H7 (cell line): ENCODE results near the gene C12orf57. TPM values are rescaled to one million over a fixed set of nuclear protein-coding genes. Genes with fewer than 3 reads are reported as not detected.

Experiments used
- DNase-seq: peaks from one replicate; pipeline ENCODE4 v3.0.0; 2012
- H3K27me3 ChIP-seq: 2 replicates; pipeline ENCODE4 v1.6.0; 2011; ENCODE audit warnings: mild to moderate bottlenecking, low read length; ENCODE audit not compliant: control insufficient read depth, insufficient read depth
- H3K36me3 ChIP-seq: replicated peaks from 2 replicates; pipeline ENCODE4 v1.5.1; 2011; ENCODE audit warnings: low read length; ENCODE audit not compliant: control insufficient read depth, insufficient read depth
- H3K4me3 ChIP-seq: 2 replicates; pipeline ENCODE4 v1.5.1; 2011; ENCODE audit warnings: low read depth, mild to moderate bottlenecking, control low read depth, low read length, moderate library complexity; ENCODE audit not compliant: insufficient read depth
- total RNA-seq: library from RNA; depleted of rRNA; stranded (reverse); fragments of >200 nt; shearing (Covaris generic); gene quantifications from 2 replicates; pipeline ENCODE4 v1.2.3, GENCODE V29; 2014

Gene C12orf57
- total RNA-seq, 1 experiment from 2014 or later, result 153 TPM

DNA sequence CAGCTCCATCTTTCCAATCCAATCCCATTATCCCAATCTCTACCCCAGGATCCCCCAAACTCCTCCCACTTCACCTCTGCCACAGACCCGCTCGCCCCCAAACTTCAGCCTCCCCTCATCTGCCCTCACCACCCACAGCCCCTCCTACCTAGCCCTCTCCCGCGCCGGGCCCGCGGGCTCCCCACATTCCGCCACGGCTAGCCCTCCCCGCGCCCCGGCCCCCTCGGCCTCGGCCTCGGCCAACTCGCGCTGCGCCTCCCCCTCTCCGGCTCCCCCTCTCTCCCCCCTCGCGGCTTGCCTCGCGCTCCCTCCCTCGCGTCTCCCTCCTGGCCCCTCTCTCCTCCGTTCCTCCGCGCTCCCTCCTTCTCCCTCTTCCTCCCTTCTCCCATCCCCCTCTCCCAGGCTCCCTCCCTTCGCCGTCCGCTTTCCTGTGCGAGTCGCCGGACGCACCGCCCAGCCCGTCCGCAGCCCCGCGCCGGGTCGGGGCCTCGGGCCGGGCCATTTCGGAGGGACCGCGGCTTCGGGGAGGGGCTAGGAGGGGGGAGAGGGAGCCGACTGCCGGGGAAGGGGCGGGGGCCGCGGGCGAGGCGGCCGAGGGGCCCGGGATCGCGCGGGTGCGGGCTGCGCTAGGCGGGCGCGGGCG is 16.3 kb upstream of the C12orf57 start, which contains the start of gene ATN1:
Gene ATN1, plus strand, starts transcription at position 581 of the 643 bp plus-strand sequence. CDS start 6,043 bp downstream, outside the sequence.
- Histone ChIP-seq H3K36me3 (peaks cover 5% of the 10 kb centered on the region), H3K27me3 (no peaks in the 10 kb centered on the region), H3K4me3 (peak within 1 kb of the TSS; percentile 78)
- peak; percentile 96 for DNase-seq

DNA sequence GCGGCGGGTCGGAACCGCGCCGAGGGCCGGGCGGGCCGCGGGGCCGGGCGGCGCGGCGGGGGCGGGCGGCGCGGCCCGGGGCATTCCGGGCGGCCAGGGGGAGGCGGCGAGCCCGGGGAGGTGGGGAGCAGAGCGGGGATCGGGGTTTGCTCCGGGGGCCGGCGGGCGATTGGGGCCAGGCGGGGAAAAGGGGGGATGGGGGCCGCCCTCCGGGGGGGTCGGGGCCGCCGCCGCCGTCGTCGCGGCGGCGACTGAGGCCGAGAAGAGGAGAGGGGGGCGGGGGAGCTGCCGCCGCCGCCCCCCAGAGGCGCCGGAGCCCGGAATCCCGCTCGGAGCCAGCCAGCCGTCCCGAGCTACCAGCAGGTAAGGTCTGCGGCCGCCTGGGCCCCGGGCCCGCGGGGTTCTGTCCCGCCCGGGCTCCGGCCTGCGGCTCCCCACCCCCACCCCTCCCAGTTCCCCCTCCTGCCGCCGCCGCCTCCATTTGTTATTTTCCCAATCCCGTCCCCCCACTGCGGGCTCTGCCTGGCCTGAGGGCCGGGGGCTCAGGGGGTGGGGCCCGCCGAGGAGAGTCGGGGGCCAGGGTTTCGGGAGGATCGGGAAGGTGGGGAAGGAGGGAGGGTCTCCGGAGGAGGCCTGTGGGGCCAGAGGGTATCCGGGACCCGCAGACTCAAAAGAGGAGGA is 15.7 kb upstream of the C12orf57 start:
- Histone ChIP-seq H3K36me3 (peaks cover 1% of the 10 kb centered on the region; the same call in 1 of the 2 replicates), H3K4me3 (peak overlapping the region; percentile 78), H3K27me3 (no peaks in the 10 kb centered on the region)
- DNase-seq, result peak; percentile 85

DNA sequence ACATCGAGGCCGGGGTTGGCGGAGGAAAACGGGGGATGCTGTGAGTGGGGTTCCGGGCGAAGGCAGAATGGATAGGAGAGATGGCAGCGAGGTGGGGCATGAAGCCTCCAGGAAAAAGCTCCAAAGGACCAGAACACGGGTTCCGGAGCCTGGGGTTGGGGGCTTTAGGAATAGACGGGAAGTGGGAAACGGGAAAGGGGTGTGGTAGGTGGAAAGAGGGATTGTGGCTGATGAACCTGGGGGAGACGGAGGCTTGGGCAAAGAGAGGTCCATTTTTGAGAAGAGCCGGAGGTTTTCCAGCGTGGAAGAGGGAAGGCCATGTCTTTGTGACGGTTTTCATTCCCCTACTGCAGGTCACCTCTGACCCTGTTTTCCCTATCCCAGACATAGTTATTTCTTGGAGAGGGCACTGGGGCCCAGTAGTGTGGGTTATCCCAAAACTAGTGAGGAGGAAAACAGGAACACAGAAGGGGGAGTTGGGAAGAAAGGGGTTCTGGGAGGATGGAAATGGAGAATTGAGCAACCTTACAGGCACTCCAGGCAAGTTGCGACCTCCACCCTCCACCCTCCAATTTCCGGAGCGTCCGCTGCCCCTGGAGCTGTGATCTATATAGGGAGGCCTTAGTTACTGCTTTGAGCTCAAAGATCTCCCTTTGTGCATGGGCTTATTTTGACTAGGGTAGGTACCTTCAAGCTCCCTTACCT is 15.0 kb upstream of the C12orf57 start:
- no peak for DNase-seq
- Histone ChIP-seq H3K36me3 (peaks cover 4% of the 10 kb centered on the region), H3K27me3 (no peaks in the 10 kb centered on the region), H3K4me3 (peak overlapping the region; percentile 78)

DNA sequence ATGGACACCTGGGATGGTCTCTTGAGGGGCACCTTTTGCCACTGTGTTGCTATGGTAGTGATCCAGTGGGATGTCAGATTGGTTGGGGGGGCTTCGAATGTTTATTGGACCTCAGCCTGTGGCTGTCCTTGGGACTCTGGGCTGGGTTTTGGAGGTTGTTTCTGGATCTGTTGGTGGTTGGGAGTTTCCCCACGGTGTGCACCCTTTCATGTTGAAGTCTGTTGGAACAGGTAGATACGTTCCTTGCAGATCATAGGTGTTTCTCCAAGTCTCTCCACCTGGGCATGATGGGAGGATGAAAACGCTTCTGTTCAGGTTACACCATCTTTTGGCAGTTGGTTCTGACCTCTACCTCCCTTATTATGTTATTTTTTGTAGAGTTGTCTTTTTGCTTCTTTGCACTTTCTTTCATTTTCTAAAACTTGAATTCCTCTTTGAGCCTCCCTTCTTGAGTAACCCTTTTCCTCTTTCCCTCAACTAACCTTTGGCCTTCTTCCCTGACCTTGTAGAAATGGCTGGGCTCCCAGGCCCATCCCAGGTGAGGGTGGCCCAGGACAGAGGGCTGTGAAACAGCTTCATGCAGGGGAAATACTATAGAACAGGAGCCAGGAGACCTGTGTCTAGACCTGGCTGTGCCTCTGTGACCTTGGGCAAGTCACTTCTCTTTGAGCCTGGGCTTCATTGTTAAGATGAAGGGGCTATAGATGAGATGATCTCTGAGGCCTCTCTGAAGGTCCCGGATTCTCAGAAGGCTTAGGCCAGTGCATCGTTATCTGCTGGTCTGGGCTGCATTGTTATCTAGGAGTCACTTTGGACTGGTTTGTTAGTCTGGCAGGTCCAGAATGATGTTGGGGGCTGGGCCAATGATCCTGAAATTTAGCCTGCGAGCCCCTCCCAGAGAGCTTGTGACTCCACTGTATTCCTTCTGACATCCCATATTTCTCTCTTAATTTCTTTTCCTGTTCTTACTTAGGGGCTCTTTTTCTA is 14.1 kb upstream of the C12orf57 start:
- Histone ChIP-seq H3K36me3 (peaks cover 9% of the 10 kb centered on the region), H3K27me3 (no peaks in the 10 kb centered on the region), H3K4me3 (peak overlapping the region; percentile 78)
- peak; percentile 27 for DNase-seq

DNA sequence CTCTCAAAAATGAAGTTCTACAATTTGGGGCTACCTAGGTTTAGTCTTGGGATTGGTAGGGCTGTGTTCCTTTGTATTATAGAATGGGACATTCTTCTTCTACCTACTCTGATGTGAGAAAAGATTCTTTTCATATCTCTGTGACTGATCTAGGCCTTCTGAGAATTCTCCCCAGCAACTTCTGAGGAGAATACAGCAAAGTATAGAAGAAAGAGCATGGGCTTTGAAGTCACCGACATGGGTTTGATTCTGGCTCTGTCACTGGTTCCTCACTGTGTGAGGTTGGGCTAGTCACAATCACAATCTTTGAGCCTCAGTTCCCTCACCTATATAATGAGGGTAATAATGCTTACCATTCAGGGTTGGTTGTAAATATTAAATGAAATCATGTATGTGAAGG is 11.1 kb upstream of the C12orf57 start:
- Histone ChIP-seq H3K4me3 (no peak overlapping the region), H3K36me3 (peaks cover 13% of the 10 kb centered on the region), H3K27me3 (no peaks in the 10 kb centered on the region)
- no peak for DNase-seq

DNA sequence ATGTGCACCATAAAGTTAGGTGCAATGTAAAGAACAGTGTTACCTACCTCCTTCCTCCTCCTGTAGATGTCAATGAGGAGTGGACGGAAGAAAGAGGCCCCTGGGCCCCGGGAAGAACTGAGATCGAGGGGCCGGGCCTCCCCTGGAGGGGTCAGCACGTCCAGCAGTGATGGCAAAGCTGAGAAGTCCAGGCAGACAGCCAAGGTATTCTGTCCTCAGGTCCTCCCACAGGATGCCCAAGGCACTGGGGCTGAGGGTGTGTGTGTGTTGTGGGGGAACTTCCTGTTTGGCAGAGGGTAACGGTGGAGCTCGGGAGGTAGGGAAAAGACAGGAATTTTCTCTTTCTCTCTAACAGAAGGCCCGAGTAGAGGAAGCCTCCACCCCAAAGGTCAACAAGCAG is 9.7 kb upstream of the C12orf57 start:
- peaks cover 14% of the 10 kb centered on the region for H3K36me3 ChIP-seq
- DNase-seq, result no peak
- no peaks in the 10 kb centered on the region for H3K27me3 ChIP-seq
- H3K4me3 ChIP-seq, result no peak overlapping the region

DNA sequence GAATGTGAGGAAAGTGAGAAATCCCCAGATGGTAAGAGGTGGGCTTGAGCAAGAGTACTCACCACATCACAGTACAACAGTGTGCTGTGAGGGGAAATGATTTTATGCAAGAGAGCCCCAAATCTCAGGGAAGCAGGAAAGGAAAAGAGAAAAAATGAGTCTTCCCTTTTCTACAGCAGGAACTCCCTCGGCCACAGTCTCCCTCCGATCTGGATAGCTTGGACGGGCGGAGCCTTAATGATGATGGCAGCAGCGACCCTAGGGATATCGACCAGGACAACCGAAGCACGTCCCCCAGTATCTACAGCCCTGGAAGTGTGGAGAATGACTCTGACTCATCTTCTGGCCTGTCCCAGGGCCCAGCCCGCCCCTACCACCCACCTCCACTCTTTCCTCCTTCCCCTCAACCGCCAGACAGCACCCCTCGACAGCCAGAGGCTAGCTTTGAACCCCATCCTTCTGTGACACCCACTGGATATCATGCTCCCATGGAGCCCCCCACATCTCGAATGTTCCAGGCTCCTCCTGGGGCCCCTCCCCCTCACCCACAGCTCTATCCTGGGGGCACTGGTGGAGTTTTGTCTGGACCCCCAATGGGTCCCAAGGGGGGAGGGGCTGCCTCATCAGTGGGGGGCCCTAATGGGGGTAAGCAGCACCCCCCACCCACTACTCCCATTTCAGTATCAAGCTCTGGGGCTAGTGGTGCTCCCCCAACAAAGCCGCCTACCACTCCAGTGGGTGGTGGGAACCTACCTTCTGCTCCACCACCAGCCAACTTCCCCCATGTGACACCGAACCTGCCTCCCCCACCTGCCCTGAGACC is 8.2 kb upstream of the C12orf57 start:
- DNase-seq, result no peak
- H3K36me3 ChIP-seq, result peaks cover 15% of the 10 kb centered on the region

DNA sequence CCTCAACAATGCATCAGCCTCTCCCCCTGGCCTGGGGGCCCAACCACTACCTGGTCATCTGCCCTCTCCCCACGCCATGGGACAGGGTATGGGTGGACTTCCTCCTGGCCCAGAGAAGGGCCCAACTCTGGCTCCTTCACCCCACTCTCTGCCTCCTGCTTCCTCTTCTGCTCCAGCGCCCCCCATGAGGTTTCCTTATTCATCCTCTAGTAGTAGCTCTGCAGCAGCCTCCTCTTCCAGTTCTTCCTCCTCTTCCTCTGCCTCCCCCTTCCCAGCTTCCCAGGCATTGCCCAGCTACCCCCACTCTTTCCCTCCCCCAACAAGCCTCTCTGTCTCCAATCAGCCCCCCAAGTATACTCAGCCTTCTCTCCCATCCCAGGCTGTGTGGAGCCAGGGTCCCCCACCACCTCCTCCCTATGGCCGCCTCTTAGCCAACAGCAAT is 7.6 kb upstream of the C12orf57 start:
- H3K4me3 ChIP-seq, result no peak overlapping the region
- H3K27me3 ChIP-seq, result no peaks in the 10 kb centered on the region
- DNase-seq, result no peak
- peaks cover 19% of the 10 kb centered on the region for H3K36me3 ChIP-seq

More for the DNA sequence above, 8.2 kb upstream of the C12orf57 start:
- H3K4me3 ChIP-seq, result no peak overlapping the region
- H3K27me3 ChIP-seq, result no peaks in the 10 kb centered on the region

DNA sequence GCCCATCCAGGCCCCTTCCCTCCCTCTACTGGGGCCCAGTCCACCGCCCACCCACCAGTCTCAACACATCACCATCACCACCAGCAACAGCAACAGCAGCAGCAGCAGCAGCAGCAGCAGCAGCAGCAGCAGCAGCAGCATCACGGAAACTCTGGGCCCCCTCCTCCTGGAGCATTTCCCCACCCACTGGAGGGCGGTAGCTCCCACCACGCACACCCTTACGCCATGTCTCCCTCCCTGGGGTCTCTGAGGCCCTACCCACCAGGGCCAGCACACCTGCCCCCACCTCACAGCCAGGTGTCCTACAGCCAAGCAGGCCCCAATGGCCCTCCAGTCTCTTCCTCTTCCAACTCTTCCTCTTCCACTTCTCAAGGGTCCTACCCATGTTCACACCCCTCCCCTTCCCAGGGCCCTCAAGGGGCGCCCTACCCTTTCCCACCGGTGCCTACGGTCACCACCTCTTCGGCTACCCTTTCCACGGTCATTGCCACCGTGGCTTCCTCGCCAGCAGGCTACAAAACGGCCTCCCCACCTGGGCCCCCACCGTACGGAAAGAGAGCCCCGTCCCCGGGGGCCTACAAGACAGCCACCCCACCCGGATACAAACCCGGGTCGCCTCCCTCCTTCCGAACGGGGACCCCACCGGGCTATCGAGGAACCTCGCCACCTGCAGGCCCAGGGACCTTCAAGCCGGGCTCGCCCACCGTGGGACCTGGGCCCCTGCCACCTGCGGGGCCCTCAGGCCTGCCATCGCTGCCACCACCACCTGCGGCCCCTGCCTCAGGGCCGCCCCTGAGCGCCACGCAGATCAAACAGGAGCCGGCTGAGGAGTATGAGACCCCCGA is 7.0 kb upstream of the C12orf57 start:
- peaks cover 21% of the 10 kb centered on the region for H3K36me3 ChIP-seq
- H3K4me3 ChIP-seq, result peak overlapping the region; percentile 79
- DNase-seq, result peak; percentile 87
- no peaks in the 10 kb centered on the region for H3K27me3 ChIP-seq

DNA sequence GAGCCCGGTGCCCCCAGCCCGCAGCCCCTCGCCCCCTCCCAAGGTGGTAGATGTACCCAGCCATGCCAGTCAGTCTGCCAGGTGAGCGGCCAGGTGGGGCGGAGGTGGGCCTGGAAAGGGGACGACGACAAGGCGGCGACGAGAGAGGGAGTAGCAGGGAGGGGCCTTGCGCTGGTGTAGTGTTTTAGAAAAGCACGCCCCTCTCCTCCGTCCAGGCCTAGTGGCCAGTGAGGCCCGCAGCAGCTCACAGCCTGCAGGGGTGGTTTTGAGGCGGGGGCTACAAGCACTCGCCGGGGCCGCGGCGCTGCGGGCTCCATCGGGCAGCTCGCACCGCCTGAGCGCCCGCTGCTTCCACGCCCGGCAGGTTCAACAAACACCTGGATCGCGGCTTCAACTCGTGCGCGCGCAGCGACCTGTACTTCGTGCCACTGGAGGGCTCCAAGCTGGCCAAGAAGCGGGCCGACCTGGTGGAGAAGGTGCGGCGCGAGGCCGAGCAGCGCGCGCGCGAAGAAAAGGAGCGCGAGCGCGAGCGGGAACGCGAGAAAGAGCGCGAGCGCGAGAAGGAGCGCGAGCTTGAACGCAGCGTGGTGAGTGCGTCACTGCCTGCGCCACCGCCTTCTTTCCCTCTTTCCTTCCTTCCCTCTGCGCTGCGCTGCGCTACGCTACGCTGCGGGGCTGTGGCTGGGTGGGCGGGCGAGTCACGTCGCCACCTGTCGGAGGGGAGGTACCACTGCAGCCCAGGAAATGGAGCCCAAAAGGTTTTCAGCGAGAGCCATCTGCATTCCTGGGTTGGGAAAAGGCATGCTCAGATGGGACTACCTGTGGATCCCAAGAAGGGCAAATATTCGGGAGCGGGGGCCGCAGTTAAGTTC is 6.1 kb upstream of the C12orf57 start:
- Histone ChIP-seq H3K4me3 (peak overlapping the region; percentile 79), H3K36me3 (peaks cover 21% of the 10 kb centered on the region), H3K27me3 (no peaks in the 10 kb centered on the region)
- peak; percentile 94 for DNase-seq

DNA sequence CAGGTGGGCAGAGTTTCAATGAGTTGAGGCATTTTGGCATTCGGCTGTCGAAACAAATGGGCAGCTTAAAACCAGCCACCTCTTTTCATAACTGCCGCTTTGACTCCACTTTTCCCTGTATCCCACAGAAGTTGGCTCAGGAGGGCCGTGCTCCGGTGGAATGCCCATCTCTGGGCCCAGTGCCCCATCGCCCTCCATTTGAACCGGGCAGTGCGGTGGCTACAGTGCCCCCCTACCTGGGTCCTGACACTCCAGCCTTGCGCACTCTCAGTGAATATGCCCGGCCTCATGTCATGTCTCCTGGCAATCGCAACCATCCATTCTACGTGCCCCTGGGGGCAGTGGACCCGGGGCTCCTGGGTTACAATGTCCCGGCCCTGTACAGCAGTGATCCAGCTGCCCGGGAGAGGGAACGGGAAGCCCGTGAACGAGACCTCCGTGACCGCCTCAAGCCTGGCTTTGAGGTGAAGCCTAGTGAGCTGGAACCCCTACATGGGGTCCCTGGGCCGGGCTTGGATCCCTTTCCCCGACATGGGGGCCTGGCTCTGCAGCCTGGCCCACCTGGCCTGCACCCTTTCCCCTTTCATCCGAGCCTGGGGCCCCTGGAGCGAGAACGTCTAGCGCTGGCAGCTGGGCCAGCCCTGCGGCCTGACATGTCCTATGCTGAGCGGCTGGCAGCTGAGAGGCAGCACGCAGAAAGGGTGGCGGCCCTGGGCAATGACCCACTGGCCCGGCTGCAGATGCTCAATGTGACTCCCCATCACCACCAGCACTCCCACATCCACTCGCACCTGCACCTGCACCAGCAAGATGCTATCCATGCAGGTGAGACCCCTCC is 5.2 kb upstream of the C12orf57 start:
- Histone ChIP-seq H3K4me3 (peak overlapping the region; percentile 79), H3K36me3 (peaks cover 19% of the 10 kb centered on the region), H3K27me3 (no peaks in the 10 kb centered on the region)
- no peak for DNase-seq
